ENCODE data around the gene LDLRAD3. TPM values are rescaled to one million over a fixed set of nuclear protein-coding genes. Genes with fewer than 3 reads are reported as not detected.

Gene LDLRAD3
- total RNA-seq = 67.6 TPM

DNA sequence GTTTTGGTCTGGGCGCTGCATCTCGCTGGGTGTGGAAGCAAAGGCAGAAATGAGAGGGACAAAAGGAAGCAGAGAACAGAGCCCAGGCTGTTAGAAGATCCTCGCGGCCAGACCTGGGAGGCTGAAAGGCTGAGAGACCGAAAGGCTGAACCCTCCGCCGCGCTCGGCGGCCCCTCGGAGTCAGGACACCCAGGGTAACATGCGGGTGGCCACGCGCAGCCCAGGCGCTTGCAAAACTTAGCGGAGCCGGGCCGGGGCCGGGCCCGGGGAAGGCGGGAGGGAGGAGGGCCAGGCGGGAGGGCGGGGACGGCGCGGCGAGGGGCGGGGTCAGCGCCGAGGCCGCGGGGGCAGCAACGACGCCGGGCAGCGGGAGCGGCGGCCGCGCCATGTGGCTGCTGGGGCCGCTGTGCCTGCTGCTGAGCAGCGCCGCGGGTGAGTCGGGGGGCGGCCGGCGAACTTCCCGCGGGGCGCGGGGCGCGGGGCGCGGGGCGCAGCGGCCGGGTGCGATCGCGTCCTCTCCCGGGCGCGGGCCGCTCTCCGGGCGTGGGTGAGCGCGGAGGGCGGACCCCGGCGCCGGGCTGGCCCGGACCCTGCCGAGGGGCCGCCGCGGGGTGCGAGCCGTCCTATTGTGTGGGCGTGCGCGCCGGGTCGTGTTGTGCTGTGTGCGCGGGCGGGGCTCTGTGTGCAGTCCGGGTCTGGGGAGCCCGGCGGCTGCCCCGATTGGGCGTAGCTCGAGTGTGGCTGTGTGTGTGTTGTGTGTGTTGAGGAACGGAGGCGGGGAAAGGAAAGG, at the start of gene LDLRAD3:
Gene LDLRAD3 (plus strand): TSS at position 350 of the 790 bp plus-strand sequence. CDS start 37 bp downstream, at position 387.

Small RNA genes within 50 kb of the gene (small RNA-seq; reads per million reads assigned to genes)
- not detected for gene MIR3973

Data from diencephalon (tissue), 1 donor.